Panc1 (cell line): ENCODE data around the gene ATR. TPM values are rescaled to one million over a fixed set of nuclear protein-coding genes. Genes with fewer than 3 reads are reported as not detected.

Experiments
- ATAC-seq: fragments of 200-7000 bp; cut with Tn5 transposase; 2 replicates; pipeline ENCODE4 v1.9.1; 2020; ENCODE audit warnings: mild to moderate bottlenecking, moderate library complexity
- BruUV-seq: library from RNA; stranded (reverse); fragments of 400-500 nt; replicated peaks from 2 replicates; lab custom pipeline; 2021; lab: Mats Ljungman, UMichigan
- CTCF ChIA-PET: fragments of 300-600 bp; sonication (Branson Sonifier 250); formaldehyde crosslinking; loops from one replicate; lab custom pipeline; 2022; ENCODE audit warnings: antibody characterized with exemption; lab: Charles Lee
- POLR2A ChIA-PET: fragments of 300-600 bp; sonication (Branson Sonifier 250); formaldehyde crosslinking; loops from one replicate; lab custom pipeline; 2022; ENCODE audit warnings: antibody characterized with exemption; lab: Charles Lee
- DNase-seq: peaks from one replicate; pipeline ENCODE4 v3.0.0-alpha.2; 2010; ENCODE audit warnings: low read depth, low spot score
- H3K27ac ChIP-seq: 2 replicates; pipeline ENCODE4 v1.5.1; 2011; ENCODE audit warnings: mild to moderate bottlenecking, low read length, inconsistent platforms
- H3K27me3 ChIP-seq: fragments of 200-500 bp; sonication (Bioruptor generic); 2 replicates; pipeline ENCODE4 v1.6.0; 2014; ENCODE audit warnings: low read length, inconsistent platforms; ENCODE audit not compliant: control insufficient read depth, insufficient read depth
- H3K36me3 ChIP-seq: fragments of 200-500 bp; sonication (Bioruptor generic); 2 replicates; pipeline ENCODE4 v1.5.1; 2014; ENCODE audit warnings: inconsistent platforms, mild to moderate bottlenecking, low read length, moderate library complexity; ENCODE audit not compliant: control insufficient read depth, insufficient read depth
- H3K4me1 ChIP-seq: 2 replicates; pipeline ENCODE4 v1.5.1; 2011; ENCODE audit warnings: inconsistent platforms, mild to moderate bottlenecking, low read length, moderate library complexity; ENCODE audit not compliant: control insufficient read depth, insufficient read depth
- H3K4me3 ChIP-seq, 2 experiments: 2 replicates each; pipeline ENCODE4 v1.5.1; 2011 to 2012; ENCODE audit warnings: low read depth in 2 of 2, low read length in 2 of 2, mild to moderate bottlenecking in 2 of 2, inconsistent platforms in 1 of 2, moderate library complexity in 1 of 2
- H3K9me3 ChIP-seq: fragments of 200-500 bp; sonication (Bioruptor generic); 2 replicates; pipeline ENCODE4 v1.5.1; 2014; ENCODE audit warnings: low read depth, mild to moderate bottlenecking, inconsistent platforms, low read length, moderate library complexity; ENCODE audit not compliant: control insufficient read depth, insufficient read depth
- CTCF ChIP-seq: fragments of 450-650 bp; IDR thresholded peaks from 2 replicates; pipeline ENCODE4 v1.5.1; 2017; ENCODE audit warnings: mild to moderate bottlenecking
- POLR2AphosphoS5 ChIP-seq: IDR thresholded peaks from 2 replicates; pipeline ENCODE4 v1.6.1; 2012; ENCODE audit warnings: mild to moderate bottlenecking, low read depth, low read length, moderate library complexity
- REST ChIP-seq, 2 experiments: IDR thresholded peaks; 2 replicates each; pipeline ENCODE4 v1.6.1; 2011 to 2012; ENCODE audit warnings: low read depth in 2 of 2, control low read depth in 1 of 2, low read length in 1 of 2, mild to moderate bottlenecking in 1 of 2, moderate library complexity in 1 of 2; ENCODE audit not compliant: insufficient read depth in 1 of 2
- SIN3A ChIP-seq: IDR thresholded peaks from 2 replicates; pipeline ENCODE4 v1.6.1; 2012; ENCODE audit warnings: low read depth, mild to moderate bottlenecking, low read length, moderate library complexity, borderline replicate concordance; ENCODE audit not compliant: insufficient read depth
- TCF7L2 ChIP-seq: IDR thresholded peaks from 2 replicates; pipeline ENCODE4 v1.6.1; 2011; ENCODE audit warnings: mild to moderate bottlenecking, low read depth, low read length, inconsistent platforms
- in situ Hi-C: cut with HindIII; loops from 2 replicates; pipeline ENCODE4 v1.10.0; 2016; ENCODE audit warnings: low sequenced_read_pairs, low pct_unique_long_range_greater_than_20kb
- intact Hi-C: fragments of 100-400 bp; cut with micrococcal nuclease; formaldehyde crosslinking; loops from one replicate; pipeline ENCODE4 v1.10.0; 2022; ENCODE audit not compliant: unreplicated experiment
- total RNA-seq: library from RNA; stranded (reverse); gene quantifications from one replicate; pipeline ENCODE4 v1.2.1, GENCODE V29; 2021; ENCODE audit not compliant: unreplicated experiment

The ATR gene
- total RNA-seq, 1 experiment from 2014 or later = 38.6 TPM

- DNase-seq (no peak), ATAC-seq (no peak)
- Histone ChIP-seq H3K27ac (no peak overlapping the region), H3K27me3 (no peaks in the 10 kb centered on the region), H3K9me3 (no peaks in the 10 kb centered on the region), H3K4me1 (no peaks in the 10 kb centered on the region), H3K4me3 (no peak overlapping the region), H3K36me3 (peaks cover 37% of the 10 kb centered on the region)
- intact Hi-C loops = no loop called here
- ChIA-PET CTCF (no interaction called here), POLR2A (no interaction called here)
- no TSS peak for BruUV-seq
- TF ChIP-seq SIN3A (no peak), POLR2AphosphoS5 (no peak), REST (IDR thresholded peaks at IDR 0.05; ENCODE audit: insufficient read depth in 1 of 2, low read depth in 2 of 2, low read length in 1 of 2) (no peak), TCF7L2 (no peak), CTCF (no peak)
- in situ Hi-C loops = no loop called here
Measured at GRCh38 chr3:142563496-142563997, 15.0 kb downstream of the ATR start.

GRCh38 chr3:142560118-142560517 lies 18.4 kb downstream of the ATR start:
- no peaks in the 10 kb centered on the region for H3K9me3 ChIP-seq
- ATAC-seq (no peak), DNase-seq (no peak)
- in situ Hi-C loops (no loop called here), intact Hi-C loops (no loop called here)
- peaks cover 48% of the 10 kb centered on the region for H3K36me3 ChIP-seq
- ChIA-PET POLR2A (no interaction called here), CTCF (no interaction called here)
- BruUV-seq = no TSS peak
- TF ChIP-seq POLR2AphosphoS5 (no peak), CTCF (no peak), REST (IDR thresholded peaks at IDR 0.05; ENCODE audit: insufficient read depth in 1 of 2, low read depth in 2 of 2, low read length in 1 of 2) (no peak)
- H3K4me1 ChIP-seq = no peaks in the 10 kb centered on the region
- H3K27me3 ChIP-seq = no peaks in the 10 kb centered on the region
- no peak overlapping the region for H3K27ac ChIP-seq
- no peak overlapping the region for H3K4me3 ChIP-seq
